ENCODE results near the gene UBE2J2.
A peak's percentile ranks its signal among the peaks of the same experiment; 100 is the strongest.

The UBE2J2 gene

DNA sequence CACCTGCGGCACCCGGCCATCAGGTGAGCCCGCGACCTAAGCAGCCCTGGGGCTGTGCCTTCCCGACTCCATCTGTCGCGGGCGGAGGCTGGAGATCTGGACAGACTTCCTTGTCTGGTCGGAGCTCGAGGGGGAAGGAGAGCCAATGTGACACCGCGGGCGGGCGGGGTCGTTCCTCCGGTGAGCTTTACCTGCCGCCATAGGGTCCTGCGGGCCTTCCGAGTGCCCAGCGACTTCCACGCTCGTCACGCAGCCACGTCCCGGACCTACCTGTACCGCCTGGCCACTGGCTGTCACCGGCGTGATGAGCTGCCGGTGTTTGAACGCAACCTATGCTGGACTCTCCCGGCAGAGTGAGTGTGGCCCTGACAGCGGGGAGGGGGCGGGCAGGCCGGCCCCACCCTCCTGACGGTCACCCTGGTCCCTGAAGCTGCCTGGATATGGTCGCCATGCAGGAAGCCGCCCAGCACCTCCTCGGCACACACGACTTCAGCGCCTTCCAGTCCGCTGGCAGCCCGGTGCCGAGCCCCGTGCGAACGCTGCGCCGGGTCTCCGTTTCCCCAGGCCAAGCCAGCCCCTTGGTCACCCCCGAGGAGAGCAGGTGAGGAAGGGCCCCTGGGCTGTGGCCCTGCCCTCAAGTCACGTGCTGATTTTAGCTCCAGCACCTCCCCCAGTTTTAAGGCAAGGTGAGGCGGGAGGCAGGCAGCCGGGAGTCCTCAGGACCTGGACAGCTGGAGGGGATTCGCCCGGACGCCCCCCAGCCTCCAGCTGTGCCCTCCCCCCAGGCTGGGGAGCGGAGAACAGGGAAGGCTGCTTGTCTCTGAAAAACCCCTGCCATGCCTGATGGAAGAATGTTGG lies 35.8 kb upstream of the UBE2J2 start:
- peak; percentile 54 for DNase-seq

DNA sequence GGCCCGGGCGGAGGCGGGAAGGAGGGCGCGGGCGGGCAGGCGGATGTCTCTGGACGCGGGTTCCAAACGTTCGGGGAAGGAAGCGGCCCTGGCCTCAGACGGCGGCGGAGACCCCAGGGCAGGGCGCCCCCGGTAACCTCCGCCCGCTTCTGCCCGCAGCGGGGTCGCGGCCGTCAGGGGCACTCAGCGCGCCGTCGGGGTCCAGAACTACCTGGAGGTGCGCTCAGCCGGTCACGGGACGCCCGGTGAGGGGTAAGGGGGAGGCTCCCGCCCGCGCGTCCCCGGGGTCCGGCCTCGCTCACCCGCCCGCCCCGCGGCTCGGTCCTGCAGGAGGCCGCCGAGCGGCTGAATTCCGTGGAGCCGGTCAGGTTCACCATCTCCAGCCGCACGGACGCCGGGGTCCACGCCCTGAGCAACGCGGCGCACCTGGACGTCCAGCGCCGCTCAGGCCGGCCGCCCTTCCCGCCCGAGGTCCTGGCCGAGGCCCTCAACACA lies 35.1 kb upstream of the UBE2J2 start:
- DNase-seq, result no peak

- peak; percentile 96 for DNase-seq
These were observed 34.5 kb upstream of the UBE2J2 start, which contains the start of the genes ACAP3 and PUSL1 for GRCh38 chr1:1307923-1308755. TSS of gene ACAP3 (minus strand) at chr1:1307930. CDS start at chr1:1307815, 115 bp downstream. TSS of gene PUSL1 (plus strand) at chr1:1308597. CDS start at chr1:1308644, 47 bp downstream.

DNA sequence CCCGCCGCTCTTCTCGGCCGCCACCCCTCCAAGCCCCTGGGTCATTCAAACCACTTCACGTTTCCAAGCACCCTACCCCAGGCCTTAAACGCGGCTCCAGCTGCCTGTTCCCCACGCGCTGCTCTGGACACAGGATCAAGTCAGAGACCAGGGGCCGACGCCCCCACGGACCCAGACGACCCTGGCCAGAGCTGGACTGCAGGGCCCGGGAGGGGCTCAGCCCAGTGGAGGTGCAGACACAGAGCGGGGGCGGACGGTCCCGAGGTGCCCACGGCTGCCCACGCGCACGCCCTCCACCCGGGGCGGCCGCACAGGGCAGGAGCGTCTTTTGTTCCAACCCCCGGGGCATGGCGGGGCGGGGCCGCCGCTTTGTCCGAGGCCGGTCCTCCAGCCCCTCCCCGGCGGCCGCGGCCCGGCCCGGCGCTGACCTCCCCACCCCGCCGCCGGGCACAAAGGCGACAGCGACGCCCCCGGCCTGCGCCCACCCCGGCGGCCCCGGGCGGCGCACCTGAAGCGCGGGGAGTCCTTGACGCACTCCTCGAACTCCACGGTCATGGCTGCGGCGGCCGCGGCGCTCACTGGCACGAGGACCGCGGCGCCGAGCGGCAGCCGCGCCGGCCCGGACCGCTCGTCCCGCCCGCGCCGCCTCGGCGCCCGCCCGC lies 33.7 kb upstream of the UBE2J2 start:
- DNase-seq, result no peak

DNA sequence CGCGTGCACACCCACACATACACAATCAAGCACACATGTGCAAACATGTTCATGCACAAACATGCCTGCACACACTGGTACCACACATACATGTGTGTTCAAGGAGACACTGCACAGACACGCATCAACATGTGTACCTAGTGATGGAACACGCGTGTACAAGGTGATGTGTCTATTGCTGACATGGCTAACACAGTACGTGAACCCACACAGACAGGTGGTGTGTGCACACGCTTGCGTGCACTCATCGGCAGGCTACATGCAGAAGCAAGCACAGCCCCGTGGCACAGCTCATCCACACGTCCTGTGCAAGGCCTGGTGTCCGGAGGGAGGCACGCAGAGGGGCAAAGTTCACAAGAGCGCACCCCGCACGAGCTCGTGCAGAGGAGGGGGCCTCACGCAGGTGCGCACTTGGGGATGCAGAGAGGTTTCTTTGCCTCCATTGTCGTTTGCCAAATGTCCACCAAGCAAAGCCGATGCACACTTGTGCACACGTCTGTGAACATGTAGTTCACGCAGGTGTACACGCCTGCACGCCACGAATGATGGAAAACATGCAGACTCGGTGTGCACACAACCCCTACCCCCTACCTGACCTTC lies 33.1 kb upstream of the UBE2J2 start:
- no peak for DNase-seq

- peak; percentile 61 for DNase-seq
These were observed 32.5 kb upstream of the UBE2J2 start for GRCh38 chr1:1306070-1306660.

DNA sequence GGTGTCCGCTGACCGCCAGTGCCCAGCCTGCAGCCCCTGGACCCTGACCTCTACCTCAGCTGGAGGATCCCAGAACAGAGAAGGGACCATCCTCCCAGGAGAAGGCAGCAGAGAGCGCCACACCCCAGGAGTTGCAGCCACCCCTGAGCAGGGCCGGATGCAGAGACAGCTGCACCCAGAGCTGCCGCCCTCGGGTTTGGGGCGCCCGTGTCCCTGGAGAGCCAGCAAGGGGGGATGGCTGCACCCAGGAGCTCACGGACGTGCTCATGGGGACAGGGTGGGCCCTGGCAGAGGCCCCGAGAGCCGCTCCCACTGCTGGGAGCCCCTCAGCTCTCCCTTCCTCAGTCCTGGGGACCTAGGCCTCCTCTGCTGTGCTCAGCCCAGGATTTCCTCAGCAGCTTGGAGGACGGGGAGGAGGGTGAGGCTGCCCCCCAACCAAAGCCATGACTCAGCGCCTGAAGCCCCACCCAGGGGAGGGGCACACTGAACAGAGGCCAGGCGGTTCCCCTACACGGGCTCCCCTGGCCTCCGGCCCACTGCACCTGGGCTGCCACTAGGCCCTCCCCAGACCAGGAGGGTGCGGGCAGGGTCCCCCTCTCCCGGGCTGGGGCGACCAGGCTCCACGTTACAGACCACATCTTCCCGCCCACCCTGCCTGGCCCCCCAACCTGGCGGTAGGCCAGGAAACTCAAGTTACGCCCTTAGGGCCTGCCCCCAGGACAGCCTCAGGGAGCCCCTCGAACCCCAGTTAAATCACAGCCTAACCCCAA lies 31.8 kb upstream of the UBE2J2 start:
- peak; percentile 93 for DNase-seq

DNA sequence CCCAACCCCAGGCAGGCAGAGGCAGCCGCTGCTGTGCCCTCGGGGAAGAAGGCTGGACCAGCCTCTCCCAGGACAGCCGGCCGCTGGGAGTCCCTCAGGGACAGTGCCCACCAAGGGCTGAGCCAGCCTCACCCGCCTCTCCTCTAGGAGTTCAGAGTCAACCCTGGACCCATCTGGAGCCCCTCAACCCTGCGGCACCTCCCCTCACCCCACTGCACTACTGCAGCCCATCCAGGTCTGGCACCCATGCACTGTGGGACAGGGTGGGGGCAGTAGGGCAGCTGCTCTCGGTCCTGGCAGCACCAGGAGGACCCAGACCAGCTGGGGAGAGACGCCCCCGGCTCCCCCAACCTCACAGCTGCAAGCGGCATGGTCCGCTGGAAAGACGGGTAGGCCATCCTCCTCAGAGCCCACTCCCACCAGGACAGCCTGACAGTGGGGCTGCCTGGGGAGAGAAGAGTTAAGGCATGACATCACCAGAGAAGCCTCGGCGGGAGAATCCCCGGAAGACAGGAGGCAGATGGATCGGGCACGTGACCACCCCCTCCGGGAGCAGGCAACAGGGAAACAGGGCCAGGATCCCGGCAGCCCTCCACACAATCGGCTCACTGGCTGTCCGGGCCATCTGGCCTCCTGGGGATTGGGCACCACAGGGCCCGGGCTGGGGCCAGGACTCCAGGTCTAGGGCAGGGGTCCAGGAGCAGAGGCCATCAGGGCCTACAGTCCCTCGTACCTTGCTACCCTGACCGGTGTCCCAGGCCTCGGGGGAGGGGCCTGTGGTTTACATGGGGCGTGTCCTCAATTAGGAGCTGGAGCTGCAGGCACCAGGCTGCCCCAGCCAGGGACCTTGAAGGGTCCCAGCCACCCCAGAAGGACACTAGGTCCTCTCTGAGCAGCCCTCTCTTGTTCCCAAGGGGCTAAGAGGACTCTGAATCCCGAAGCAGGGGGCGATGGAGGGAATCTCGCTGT lies 31.0 kb upstream of the UBE2J2 start:
- peak; percentile 62 for DNase-seq

DNA sequence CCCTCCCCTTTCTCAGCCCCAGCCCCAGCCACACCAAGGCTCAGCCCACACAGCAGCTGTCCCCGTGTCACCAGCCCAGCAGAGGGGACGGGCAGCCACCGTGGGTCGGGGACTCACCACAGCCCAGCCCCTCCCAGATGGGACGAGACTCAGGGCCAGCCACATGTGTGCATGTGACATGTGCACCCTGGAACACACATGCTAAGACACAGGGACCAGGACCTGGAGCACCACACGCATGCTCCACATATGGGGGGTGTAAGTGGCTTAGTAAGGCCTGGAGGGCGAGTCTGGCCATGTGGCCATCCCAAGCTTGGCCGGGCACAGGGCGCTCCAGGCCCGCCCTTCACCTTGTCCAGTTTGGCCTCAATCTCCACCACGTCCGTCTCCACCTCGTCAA lies 30.1 kb upstream of the UBE2J2 start:
- no peak for DNase-seq

DNA sequence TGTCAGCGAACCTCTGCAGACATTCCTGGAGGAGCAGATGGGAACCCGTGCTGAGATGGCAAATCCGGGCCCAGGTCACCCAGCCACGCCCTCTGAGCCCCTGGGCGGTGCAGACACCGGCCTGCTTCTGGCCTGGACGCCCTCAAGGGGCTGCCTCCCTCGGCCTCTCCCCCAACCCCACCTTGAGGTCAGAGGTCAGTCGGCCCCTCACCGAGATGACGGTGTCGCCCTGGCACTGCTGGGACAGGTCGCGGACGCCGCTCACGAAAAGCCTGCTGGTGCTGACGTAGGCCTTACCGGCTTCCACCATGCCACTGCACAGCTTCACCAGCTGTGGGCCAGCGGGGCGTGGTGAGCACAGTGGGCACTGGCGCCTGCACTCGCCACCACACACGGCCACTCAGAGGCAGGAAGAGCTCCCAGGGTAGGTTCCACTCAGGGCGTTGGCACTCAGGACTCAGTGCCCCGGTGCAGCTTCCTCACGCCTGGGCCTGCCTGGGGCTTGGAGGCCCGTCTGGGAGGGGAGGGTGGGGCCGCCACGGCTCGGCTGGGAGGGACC lies 29.4 kb upstream of the UBE2J2 start:
- peak; percentile 35 for DNase-seq

DNA sequence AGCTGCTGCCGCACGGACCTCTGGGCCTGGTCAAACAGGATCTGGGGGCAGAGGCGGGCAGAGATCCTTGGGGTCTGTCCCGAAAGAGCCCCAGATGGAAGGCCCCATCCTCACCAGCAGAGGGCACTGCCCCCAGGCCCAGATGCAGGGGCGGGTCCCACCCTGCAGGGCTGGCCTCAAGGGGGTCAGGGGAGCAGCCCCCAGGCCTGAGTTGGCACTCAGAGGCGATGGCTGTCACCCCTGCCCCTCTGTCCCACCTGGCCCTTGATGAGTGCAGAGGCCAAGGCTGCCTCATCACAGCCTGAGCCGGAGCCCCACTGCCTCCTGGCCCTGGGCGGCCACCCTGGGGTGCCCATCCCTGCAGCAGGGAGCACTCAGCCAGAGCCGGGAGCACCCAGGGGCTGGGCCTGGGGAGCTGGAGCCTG lies 28.4 kb upstream of the UBE2J2 start:
- peak; percentile 42 for DNase-seq

GRCh38 chr1:1300352-1300739 lies 26.7 kb upstream of the UBE2J2 start:
- DNase-seq, result no peak

GRCh38 chr1:1299686-1300351 lies 26.2 kb upstream of the UBE2J2 start:
- DNase-seq, result peak; percentile 49

GRCh38 chr1:1298861-1299685 lies 25.4 kb upstream of the UBE2J2 start:
- peak; percentile 65 for DNase-seq

GRCh38 chr1:1297802-1298424 lies 24.3 kb upstream of the UBE2J2 start:
- DNase-seq, result no peak

DNA sequence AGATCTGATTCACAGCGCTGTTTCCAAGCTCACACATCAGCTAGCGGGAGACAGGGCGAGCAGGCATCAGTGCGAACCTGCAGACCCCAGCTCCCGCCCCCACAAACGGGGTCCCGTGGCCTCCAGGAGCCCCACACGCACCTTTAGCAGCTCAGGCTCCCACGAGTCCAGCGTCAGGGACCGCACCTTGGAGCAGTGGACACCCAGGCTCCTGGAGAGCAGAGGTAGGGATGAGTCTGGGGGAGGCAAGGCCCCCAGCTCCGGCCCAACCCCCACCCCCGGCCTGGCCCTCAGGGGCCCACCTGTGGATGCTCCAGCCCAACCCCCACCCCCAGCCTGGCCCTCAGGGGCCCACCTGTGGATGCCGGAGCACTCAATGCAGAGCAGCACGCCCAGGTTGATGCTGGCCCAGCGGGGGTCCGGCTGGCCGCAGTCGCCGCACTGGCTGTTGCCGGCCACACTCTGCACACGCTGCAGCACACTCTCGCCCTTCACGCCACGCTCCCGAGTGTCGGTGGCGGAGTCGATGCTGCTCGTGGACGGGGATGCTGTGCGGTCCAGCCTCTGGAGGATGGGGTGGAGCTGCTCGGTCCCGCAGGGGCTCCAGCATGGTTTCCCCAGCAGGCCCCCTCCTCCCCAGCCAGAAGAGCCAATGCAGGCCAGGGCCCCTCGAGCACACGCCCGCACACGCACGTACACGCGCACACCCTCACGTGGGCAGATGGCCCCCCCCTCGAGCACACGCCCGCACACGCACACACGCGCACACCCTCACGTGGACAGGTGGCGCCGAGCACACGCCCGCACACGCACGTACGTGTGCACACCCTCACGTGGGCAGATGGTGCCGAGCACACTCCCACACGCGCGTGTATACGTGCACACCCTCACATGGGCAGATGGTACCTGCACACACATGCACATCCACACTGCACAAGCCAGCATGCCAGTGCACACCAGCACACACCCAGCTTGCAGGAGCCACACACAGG lies 22.7 kb upstream of the UBE2J2 start:
- DNase-seq, result no peak

All from hematopoietic multipotent progenitor cell treated with erythropoietin and hydrocortisone succinate and interleukin-3 and kit ligand, for 6 days (in vitro differentiated cells).